Measurements from ENCODE around the gene CNTNAP2.

DNA sequence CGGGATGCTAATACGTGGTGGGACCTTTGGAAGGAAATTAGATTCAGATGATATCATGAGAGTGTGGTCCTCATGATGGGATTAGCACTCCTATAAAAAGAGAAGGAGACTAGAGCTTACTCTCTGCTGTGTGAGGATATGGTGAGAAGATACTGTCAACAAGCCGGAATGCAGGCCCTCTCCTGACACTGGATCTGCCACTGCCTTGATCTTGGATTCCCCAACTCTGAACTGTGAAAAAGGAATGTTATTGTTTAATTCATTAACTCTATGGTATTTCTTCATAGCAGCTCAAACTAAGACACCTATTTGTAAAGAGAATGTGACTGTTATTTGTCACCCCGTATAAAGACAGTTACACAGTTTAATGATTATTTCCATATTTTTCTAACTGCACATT lies 1246.5 kb downstream of the CNTNAP2 start:
- no peak for TF ChIP-seq KDM5A (IDR thresholded peaks at IDR 0.05; ENCODE audit: low read length)
- TF ChIP-seq POLR2A (IDR thresholded peaks at IDR 0.05; ENCODE audit: control extremely low read depth in 1 of 2, low read depth in 2 of 2, low read length in 2 of 2): no peak
- no peak for TF ChIP-seq ZNF274 (IDR thresholded peaks at IDR 0.05; ENCODE audit: borderline replicate concordance, extremely low read depth, low read length)
- TF ChIP-seq, protein P1, sequence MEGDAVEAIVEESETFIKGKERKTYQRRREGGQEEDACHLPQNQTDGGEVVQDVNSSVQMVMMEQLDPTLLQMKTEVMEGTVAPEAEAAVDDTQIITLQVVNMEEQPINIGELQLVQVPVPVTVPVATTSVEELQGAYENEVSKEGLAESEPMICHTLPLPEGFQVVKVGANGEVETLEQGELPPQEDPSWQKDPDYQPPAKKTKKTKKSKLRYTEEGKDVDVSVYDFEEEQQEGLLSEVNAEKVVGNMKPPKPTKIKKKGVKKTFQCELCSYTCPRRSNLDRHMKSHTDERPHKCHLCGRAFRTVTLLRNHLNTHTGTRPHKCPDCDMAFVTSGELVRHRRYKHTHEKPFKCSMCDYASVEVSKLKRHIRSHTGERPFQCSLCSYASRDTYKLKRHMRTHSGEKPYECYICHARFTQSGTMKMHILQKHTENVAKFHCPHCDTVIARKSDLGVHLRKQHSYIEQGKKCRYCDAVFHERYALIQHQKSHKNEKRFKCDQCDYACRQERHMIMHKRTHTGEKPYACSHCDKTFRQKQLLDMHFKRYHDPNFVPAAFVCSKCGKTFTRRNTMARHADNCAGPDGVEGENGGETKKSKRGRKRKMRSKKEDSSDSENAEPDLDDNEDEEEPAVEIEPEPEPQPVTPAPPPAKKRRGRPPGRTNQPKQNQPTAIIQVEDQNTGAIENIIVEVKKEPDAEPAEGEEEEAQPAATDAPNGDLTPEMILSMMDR (IDR thresholded peaks at IDR 0.05; ENCODE audit: control extremely low read depth in 1 of 3, insufficient read depth in 1 of 3, low read depth in 1 of 3, low read length in 3 of 3): no peak
- TF ChIP-seq TAF1 (IDR thresholded peaks at IDR 0.05; ENCODE audit: low read depth, low read length): no peak
- TF ChIP-seq SRF (IDR thresholded peaks at IDR 0.05; ENCODE audit: low read depth, low read length): no peak
- TF ChIP-seq, protein P2, sequence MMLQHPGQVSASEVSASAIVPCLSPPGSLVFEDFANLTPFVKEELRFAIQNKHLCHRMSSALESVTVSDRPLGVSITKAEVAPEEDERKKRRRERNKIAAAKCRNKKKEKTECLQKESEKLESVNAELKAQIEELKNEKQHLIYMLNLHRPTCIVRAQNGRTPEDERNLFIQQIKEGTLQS (IDR thresholded peaks at IDR 0.05; ENCODE audit: insufficient read depth, low read depth, low read length): no peak
- no peak for TF ChIP-seq HDAC2 (IDR thresholded peaks at IDR 0.05; ENCODE audit: borderline replicate concordance in 1 of 2, low read depth in 2 of 2, low read length in 2 of 2)
- TF ChIP-seq BACH1 (IDR thresholded peaks at IDR 0.05; ENCODE audit: low read length): no peak
- TF ChIP-seq JUN (IDR thresholded peaks at IDR 0.05; ENCODE audit: low read depth, low read length): no peak
- no peak for TF ChIP-seq GTF2F1 (IDR thresholded peaks at IDR 0.05; ENCODE audit: borderline replicate concordance, low read depth, low read length)
- TF ChIP-seq CEBPB (IDR thresholded peaks at IDR 0.05; ENCODE audit: low read depth, low read length): no peak
